Mucosa of gallbladder (tissue), 1 donor: ENCODE measurements around the gene TUBGCP5. TPM values are rescaled to one million over a fixed set of nuclear protein-coding genes. Genes with fewer than 3 reads are reported as not detected.

Source experiments
- DNase-seq: peaks from one replicate; pipeline ENCODE4 v3.0.0-alpha.2; 2020; ENCODE audit warnings: low spot score
- total RNA-seq: library from RNA; stranded (reverse); gene quantifications from one replicate; pipeline ENCODE4 v1.2.1, GENCODE V29; 2021
- donor health status: DM: no; HTN: no; CAD: no.

Gene TUBGCP5
- total RNA-seq, 1 donor from 2014 or later = 10.2 TPM

- no peak for DNase-seq
Observed at GRCh38 chr15:22978691-22979237, 60.6 kb downstream of the TUBGCP5 start.

- no peak for DNase-seq
Observed at GRCh38 chr15:22974745-22975144, 64.6 kb downstream of the TUBGCP5 start.

DNA sequence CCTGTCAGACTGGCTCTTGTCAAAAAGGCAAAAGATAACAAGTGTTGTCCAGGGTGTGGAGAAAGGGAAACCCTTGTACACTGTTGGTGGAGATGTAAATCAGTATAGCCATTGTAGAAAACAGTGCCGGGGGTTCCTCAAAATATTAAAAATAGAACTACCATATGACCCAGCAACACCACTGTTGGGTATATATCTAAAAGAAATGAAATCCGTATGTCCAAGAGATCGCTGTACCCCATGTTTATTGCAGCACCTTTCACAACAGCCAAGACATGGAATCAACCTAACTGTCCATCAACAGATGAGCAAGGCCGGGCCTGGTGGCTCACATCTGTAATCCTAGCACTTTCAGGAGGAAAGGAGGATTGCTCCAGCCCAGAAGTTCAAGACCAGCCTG lies 65.4 kb downstream of the TUBGCP5 start:
- DNase-seq = no peak

GRCh38 chr15:22973286-22973685 lies 66.1 kb downstream of the TUBGCP5 start:
- no peak for DNase-seq

GRCh38 chr15:22969489-22969888 lies 69.9 kb downstream of the TUBGCP5 start:
- no peak for DNase-seq

- DNase-seq = no peak
Observed at GRCh38 chr15:22968366-22968765, 71.0 kb downstream of the TUBGCP5 start.

GRCh38 chr15:22967084-22967770 lies 72.1 kb downstream of the TUBGCP5 start:
- DNase-seq = no peak

DNA sequence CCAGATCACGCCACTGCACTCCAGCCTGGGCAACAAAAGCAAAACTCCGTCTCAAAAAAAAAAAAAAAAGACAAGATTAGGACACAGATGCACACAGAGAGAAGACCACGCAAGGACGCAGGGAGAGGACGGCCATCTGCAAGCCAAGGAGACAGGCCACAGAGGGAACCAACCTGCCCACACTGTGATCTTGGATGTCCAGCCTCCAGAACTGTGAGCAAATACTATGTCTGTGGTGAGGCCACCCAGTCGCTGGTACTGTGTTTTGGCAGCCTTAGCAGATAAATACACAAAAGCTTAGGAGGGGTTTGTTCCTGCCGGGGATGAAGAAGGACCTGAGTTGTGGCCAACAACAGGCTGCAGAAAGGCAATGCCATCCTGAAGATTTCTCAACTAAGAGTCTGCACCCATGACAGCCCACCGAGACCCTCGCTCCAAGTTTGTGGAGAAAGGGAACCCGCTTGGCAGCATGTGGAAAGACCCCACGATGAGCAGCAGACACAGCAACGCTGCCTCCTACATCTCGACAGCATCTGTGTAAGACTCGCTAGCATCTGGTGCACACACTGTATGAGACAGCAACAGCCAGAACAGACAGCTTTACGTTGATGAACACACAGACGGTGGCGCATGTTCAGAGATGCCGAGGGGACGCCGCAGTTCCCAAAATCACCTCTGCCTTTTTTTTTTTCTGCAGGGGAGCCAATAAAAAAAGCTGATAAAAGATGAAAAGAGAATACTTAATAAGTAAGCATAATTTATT lies 72.9 kb downstream of the TUBGCP5 start:
- DNase-seq = no peak

DNA sequence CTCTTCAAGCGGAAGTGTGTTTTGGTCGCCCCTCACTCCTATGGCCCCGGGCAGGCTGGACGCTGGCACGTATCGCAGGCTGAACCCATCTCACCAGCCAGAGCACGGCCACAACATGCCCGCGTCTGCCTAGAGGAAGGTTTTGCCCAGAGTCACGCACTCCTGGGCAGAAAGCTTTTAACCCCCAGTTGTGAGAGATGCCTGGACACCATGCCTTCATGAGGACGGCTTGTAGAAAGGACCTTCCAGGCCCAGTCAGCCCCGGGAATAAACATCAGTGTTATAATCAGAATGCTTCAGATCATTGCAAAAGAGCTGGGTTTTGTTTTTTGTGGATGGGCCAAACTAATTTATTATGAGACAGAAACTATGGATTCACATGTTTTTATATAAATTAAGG lies 75.7 kb downstream of the TUBGCP5 start:
- no peak for DNase-seq

DNA sequence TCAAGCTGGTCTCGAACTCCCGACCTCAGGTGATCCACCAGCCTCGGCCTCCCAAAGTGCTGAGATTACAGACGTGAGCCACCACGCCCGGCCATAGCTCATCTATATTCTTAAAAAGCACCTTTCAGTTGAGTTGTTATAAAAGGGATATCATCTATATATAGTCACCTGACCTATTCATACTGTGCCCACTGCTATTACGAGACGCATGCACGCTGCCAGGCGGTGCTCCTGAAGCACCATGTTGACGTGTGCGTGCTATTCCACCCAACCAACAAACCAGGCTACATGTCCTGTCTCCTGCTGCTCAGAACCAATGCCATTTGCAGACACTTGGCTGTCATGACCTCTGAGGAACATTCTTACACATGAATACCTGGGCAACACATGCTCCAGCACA lies 76.8 kb downstream of the TUBGCP5 start:
- DNase-seq = no peak

- DNase-seq = no peak
Observed at GRCh38 chr15:22961762-22962161, 77.6 kb downstream of the TUBGCP5 start.

- no peak for DNase-seq
Observed at GRCh38 chr15:22960556-22960955, 78.8 kb downstream of the TUBGCP5 start.

DNA sequence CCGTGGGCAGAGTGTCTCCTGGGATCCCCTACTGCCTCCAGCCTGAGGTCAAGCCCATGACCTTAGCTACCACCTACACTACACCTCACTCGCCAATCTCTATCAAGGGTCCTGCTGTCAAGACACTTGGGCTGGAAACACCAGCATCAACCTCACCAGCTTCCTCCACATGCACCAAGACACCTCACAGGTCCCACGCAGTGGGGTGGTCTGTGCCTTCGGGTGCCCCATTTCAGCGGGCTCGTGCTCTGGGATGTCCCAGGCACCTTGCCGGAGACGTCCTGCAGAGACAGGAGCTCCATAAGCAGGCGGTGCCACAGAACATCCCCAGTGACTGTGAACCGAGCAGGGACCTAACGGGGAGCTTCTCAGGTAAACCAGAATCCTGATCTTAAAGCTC lies 79.2 kb downstream of the TUBGCP5 start:
- DNase-seq = no peak

DNA sequence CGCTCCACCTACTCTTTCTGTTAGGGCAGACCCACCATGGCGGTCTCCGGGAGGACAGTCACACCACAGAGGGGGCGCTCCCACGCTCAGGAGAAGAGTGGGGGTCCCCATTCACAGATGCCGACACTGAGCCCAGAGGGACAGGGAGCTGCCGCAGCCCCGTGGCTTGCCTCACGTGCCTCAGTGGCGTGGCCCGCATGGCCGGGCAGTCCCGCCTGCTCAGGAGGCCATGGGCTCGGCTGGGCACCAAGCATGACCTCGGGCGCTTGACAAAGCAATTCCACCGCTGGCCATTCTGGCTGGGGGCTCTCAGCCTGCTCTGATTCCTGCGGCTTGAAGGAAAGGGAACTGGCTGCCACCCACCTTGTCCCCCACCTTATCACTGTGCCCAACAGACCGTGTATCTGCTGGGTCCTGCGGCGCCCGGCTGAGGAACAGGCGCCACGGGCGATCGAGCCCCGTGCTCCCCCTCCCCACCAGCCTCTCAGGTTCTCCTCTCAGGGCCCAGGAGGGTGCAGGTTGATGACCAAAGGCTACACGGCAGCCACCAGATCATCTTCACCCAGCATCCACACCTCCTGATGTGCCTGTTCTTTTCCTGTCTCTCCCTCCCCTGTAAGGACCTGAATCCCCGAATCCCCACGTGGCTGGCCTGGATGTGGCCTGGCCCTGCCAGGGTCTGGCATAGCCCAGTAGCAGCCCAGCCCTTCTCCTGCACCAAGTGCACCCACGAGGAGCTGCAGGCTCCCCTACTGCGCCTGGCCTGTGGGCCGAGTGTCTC lies 79.9 kb downstream of the TUBGCP5 start:
- no peak for DNase-seq

DNA sequence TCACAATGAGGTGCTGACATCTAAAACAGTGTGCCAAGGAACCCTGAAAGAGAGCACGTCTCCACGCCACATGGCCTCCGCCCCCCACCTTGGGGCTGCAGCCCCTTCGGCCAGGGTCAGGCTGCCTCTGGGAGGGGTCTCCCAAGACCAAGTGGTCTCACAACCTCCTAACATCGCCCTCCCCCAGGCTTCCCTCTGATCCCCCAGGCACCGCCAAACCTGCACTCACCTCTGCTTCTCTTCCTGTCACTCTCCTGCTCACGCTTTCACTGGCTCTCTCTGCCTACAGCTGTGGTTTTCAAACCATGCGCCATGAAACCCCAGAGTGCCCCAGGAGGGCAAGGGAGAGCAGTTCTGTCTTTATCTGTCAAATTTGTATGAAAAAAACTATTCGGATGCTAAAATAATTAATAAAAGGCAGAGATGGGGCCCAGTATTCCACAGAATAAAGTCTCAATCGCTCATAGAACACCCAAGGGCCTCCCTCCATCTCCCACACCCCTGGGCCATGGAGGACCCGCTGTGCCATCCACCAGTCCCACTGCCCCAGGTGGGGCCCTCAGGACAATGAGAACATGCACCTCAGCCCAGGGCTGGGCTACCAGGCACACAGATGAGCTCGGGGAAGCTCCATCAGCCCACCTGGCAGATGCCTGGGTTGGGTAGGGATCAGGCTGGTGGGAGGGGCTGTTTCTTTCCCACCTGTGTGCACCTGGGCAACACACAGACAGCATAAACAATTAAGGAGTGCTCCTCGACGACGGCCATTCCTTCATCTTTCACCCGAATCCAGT lies 80.7 kb downstream of the TUBGCP5 start:
- DNase-seq = no peak

DNA sequence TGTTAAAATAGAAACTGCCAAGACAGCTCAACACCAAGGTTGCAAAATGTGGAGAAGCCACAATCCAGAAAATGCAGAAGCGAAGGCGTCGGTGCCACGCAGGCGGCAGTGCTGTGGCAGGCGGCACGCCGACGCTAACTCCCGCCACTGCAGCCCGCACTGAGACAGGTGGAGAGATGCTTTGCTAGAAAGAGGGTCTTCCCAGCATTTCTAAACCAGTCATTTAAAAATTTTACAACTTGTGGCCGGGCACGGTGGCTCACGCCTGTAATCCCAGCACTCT lies 82.5 kb downstream of the TUBGCP5 start:
- no peak for DNase-seq

- DNase-seq = no peak
Observed at GRCh38 chr15:22956257-22956977, 83.0 kb downstream of the TUBGCP5 start.

- no peak for DNase-seq
Observed at GRCh38 chr15:22955544-22956119, 83.7 kb downstream of the TUBGCP5 start.

- DNase-seq = no peak
Observed at GRCh38 chr15:22954798-22955543, 84.4 kb downstream of the TUBGCP5 start.

DNA sequence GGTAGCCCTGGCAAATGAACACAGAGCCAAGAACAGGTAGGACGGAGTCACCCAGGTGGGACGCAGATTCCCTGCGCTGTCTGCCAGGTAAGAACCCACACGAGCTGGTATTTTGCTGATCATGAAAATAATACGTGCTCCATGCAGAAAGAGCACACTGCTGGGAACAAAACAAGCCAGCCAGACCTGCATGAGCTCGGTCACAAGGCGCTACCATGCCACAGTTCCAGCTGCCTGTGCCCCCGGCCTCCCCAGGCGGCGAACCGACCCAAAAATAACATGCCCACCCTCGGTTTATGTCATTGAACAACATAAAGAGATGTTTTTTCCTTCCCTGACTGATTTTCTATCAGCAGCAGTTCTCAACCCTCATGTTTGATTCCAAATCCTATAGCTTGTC lies 85.0 kb downstream of the TUBGCP5 start:
- no peak for DNase-seq
